Renal cortex interstitium (tissue), 3 donors: ENCODE results near the gene HMGXB3. TPM values are rescaled to one million over a fixed set of nuclear protein-coding genes. Genes with fewer than 3 reads are reported as not detected.

Experiments used
- polyA plus RNA-seq, 3 donors: library from polyadenylated mRNA; unstranded; fragments of 120-200 nt; gene quantifications; one replicate each; pipeline ENCODE4 v1.2.1, GENCODE V29; 2013; ENCODE audit not compliant: insufficient read length in 3 of 3

The HMGXB3 gene
- polyA plus RNA-seq, 3 donors, result 32.5 to 47.9 (median 40.2) TPM

Other genes starting within 250 kb of the HMGXB3 start
- under 1 TPM; 0.12 to 0.16 (median 0.14) TPM for gene PDE6A, start 55.9 kb upstream of the HMGXB3 start, polyA plus RNA-seq
- 10 to 100 TPM; 17.9 to 20.7 (median 19.9) TPM for gene SLC26A2, start 40.0 kb upstream of the HMGXB3 start, polyA plus RNA-seq
- gene TIGD6, start 85 bp upstream of the HMGXB3 start, polyA plus RNA-seq, result 1 to 10 TPM; 5.8 to 6.6 (median 6.5) TPM
- 10 to 100 TPM; 13.3 to 18.6 (median 15.9) TPM for gene CSF1R, start 85.8 kb downstream of the HMGXB3 start, polyA plus RNA-seq
- 100 to 1,000 TPM; 118 to 152 (median 152) TPM for gene PDGFRB, start 155.1 kb downstream of the HMGXB3 start, polyA plus RNA-seq
- gene CDX1, start 166.0 kb downstream of the HMGXB3 start, polyA plus RNA-seq, result 1 to 10 TPM in 1 of 3 donors, under 1 TPM in 2; 0.69 to 1.0 (median 0.75) TPM
- gene SLC6A7, start 189.3 kb downstream of the HMGXB3 start, polyA plus RNA-seq, result under 1 TPM; 0.11 to 0.22 (median 0.17) TPM